ENCODE measurements around the gene IFITM5.
"Not testable (repeated sequence)": the region's sequence is repeated elsewhere in the genome, so short reads cannot be mapped to it uniquely, and the experiment has no call there.

The IFITM5 gene

DNA sequence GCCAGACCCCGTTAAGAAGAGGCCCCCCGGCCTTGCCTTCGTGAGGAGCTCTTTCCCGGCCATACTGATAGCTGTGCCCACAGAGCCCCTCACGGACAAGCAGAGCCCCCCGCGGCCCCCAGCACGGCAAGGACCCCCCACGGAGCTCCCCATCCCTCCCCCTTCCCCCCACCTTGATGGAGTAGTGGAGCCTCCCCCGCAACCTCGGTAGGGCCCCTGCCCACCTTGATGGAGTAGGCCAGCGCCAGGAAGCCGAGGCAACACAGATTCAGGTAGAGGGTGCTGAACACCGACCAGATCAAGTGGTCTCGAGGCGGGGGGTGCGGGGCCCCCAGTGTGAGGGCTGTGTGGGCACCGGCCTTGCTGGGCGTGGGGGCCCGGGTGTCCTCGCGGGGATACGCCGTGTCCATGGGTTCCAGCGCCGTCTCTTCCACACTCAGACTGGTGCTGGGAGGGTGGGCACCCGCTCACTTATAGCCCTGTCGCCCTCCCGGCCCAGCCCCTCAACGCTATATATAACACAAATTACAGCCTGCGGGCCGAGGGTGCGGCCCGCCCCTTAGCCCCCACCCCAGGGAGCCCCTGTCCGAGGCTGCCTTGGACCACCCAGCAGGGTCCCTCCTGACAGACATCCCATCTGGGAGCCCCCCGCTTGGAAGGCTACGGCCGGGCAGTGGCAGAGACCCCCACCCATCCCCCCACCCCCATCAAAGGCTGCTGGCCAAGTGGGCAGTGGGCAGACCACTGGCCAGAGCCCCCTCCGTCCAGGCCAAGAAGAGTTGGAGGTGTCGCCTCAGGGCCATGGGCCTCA lies at the start of gene IFITM5:
IFITM5 (minus strand) TSS at position 446 of the 811 bp plus-strand sequence; CDS start at position 410, 36 bp downstream.
- no peak for DNase-seq

DNA sequence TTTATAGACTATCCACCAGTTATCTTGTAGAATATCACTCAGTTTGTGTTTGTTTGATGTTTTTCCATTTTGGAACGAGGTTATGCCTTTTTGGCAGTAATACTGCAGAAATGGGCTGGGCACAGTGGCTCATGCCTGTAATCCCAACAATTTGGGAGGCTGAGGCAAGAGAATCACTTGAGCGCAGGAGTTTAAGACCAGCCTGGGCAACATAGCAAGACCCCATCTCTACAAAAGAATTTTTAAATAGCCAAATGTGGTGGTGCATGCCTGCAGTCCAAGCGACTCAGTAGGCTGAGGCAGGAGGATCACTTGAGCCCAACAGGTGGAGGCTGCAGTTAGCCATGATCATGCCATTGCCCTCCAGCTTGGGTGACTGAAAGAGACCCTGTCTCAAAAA lies 47.2 kb upstream of the IFITM5 start:
- DNase-seq: no peak

DNA sequence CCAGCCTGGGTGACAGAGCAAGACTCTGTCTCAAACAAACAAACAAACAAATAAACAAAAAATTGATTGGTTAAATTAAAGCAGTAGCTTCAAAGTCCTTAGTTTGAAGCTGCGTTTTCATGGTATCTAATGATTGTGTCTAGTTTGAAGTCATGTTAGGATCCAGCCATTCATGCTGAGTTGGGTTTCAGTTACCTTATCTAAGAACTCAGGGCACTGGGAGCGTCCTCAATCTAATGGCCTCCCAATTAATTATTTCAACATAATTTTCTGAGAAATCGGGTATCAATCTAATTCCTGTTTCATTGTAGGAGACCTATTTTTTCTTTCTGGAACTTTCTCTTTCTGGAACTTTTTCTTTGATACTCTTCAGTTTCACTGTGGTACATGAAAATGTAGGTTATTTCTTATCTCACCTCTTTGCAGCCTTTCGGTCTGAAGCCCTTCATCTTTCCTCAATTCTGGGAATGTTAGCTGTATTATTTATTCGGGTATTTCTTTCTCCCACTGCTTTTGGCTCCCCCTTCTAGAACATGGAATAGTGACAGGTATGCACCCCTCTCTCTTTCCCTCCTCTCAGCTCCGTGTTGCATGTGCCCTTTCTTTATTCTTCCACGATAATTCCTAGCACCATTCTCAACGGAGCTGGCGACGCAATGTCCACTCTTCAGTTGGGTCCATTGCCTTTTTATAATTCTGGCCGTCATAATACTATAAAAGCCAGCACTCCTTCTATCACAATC lies 45.7 kb upstream of the IFITM5 start:
- DNase-seq: no peak

DNA sequence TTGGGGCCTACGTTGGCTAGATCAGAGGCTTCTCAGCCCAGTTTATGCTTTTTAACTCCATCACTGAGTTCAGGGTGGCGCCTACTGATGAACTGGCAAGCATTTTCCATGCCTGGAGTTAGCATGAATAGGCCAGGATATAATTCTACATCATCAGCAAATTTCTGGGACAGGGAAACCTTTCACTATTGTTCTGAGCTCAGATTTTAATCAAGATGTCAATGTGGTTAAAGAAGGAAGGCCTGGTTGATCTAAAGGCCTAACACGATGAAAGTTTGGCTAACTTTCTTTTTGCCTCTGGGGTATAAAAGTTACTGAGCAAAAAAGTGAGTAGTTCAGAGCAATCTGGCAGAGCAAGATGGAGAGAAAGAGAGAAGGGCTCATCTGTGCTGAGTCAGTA lies 43.0 kb upstream of the IFITM5 start:
- no peak for DNase-seq

DNA sequence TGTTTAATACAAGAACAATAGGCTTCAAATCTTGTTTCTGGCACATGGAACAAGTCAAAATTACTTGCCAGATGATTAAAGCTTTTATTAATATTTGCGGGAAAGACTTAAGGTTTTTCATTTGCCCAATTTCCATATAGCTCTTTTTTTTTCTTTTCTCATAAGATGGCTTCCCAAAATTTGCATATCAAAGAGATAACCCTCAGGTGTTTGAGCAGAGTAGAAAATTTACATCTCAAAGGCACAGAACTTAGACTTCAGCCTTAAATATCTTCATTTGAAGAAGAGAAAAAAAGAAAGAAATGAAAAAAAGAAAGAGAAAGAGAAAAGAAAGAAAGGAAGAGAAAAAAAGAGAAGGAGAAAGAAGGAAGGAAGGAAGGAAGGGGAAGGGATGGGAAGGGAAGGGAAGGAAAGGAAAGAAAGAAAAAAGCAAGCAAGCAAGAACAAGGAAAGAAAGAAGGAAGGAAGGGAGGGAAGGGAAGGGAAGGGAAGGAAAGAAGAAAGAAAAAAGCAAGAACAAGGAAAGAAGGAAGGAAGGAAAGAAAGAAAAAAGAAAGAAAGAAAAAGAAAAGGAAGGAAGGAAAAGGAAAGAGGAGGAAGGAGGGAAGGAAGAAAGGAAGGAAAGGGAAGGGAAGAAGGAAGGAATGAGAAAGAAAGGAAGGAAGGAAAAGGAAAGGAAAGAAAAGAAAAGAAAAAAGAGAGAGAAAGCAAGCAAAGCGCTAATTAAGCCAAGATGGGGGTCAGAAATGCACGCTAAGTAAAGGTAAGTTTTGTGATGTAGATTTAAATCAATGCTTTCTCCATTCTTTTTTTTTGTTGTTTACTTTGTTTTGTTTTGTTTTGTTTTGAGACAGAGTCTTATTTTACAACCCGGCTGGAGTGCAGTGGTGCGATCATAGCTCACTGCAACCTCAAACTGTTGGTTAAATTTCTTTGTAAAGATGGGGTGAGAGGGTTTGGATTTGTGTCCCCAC lies 41.5 kb upstream of the IFITM5 start:
- no peak for DNase-seq

DNA sequence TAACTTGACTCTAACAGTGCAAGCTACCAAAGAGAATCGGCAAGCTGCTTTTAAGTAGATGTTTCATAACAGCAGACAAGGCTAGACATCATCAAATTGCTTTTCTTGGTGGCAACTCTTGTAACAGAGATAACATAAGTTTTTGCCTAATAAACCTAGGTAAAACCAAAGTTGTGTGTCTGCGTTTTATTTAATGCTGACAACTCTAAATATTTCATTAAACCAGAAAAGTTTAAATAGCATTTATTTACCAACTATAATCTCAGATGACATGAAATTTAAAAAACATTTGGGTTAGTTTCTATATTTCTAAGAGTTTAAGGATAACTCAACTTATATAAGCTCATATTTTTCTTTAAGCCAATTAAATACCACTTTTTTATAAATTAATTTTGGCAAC lies 40.6 kb upstream of the IFITM5 start:
- no peak for DNase-seq

DNA sequence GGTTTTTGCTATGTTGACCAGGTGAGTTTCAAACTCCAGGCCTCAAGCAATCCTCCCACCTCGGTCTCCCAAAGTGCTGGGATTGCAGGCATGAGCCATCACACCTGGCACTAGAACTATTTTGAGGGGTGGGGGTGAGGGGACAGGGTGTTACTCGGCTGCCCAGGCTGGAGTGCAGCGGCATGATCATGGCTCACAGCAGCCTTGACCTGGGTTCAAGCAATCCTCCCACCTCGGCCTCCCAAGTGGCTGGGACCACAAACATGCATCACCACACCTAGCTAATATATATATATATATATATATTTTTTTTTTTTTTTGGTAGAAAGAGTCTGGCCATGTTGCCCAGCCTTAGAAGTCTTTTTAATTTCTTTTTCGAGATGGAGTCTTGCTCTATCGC lies 38.4 kb upstream of the IFITM5 start:
- DNase-seq: no peak

DNA sequence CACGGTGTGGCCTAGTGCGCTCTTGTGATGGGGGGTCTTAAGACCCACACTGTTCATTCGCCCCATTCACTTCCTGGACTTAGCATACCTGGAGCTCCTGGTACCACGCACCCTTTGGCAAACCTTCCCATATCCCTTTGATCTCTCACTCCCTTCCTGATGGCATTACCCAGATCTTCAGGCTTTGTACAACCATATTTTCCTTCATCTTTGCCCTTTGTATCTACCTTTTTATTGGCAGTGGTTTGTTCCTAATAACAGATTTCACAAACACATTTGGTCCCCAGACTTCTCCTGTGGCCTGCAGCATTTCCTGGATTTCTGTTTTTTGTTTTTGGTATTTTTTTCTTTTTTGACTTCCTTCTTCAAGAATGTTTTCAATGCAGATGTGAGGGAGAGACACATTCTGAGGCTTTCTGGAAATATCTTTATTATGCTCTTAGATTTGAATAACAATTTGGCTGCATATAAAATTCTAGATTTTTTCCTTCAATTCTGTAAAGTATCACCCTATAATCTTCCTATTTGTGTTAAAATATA lies 37.4 kb upstream of the IFITM5 start:
- no peak for DNase-seq

DNA sequence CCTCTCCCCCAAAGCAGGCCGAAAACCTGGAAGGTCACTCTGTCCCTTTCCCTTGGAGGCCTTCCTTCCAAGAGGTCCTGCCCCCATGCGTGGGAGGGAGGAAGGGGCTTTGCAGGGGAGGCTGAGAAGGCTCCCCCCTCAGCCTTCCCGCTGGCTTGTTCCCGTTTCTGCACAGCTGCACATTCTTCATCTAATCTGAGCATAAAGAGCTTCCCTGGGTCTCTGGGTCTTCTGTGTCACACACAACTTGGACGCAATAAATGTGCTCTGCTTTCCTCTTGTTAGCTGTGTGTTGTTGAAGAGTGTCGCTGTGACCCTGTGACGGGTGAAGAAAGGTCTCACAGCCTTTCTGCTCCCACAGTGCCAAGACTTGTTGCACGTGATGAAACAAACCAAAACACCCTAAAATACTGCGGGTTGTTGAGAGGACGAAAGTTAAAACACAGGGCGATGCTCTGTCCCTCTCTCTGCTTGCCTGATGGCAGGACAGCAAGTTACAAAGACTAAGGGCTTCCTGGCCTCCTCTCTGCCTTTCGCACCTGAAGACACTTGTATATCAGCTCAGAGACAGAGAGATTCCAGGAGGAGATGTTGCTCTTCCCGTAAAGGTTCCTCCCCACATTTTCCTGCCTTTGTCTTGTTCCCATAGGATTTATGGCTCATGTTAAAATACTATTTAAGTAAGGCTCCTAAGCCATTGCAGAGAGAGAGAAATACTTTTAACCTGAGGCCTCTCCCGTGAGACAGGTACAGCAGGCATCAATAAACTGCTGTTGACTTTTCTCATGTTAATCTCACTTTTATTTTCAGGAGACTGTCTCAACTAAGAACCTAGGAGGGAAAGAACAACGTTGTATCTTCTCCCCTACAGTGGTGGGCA lies 36.7 kb upstream of the IFITM5 start:
- no peak for DNase-seq

DNA sequence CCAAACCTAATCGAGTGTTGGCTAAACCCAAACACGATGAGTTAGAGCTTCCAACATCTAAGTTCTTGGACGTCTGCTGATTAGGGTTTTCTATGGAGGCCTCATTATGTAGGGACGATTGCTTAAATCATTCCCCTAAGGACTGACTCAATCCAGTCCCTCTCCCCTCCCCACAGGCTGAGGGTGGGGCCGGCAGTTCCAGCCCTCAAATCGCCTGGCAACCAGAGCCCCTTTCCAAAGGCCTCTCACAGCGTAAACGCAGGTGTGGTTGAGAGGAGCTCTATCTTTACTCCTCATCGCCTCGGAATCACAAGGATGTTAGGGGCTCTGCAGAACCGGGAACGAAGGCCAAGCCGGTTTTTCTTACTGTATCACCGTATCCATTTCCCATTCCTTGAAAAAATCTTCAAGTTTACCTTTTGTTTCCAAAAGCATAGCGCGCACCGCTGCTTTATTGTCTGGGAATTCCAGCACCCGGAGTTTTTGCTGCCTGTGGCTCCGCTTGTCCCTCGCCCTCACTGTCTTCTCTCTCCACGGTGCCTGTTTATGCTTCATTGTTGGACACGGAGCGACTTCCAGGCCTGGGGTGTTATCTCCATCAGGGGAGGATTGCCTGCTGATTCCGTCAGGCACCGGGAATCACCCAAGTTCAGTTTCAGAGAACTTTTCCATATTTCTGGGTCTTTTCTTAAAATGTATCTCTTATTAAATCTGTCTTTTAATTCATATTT lies 35.1 kb upstream of the IFITM5 start:
- no peak for DNase-seq

DNA sequence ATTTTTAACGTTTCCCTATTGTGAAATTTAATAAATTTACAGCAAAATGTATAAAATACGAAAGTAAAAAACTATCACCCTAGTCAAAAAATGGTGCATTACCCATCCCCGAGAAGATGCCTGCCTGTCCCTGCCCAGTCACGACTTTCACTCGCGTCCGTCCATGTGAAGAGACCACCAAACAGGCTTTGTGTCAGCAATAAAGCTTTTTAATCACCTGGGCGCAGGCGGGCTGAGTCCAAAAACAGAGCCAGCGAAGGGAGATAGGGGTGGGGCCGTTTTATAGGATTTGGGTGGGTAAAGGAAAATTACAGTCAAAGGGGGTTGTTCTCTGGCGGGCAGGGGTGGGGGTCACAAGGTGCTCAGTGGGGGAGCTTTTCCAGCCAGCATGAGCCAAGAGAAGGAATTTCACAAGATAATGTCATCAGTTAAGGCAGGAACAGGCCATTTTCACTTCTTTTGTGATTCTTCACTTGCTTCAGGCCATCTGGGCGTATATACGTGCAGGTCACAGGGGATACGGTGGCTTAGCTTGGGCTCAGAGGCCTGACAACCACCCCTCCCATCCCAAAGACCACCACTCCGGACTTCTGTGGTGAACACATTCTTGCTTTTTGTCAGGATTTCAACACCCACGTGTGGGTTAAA lies 34.4 kb upstream of the IFITM5 start:
- DNase-seq: not testable (repeated sequence)

DNA sequence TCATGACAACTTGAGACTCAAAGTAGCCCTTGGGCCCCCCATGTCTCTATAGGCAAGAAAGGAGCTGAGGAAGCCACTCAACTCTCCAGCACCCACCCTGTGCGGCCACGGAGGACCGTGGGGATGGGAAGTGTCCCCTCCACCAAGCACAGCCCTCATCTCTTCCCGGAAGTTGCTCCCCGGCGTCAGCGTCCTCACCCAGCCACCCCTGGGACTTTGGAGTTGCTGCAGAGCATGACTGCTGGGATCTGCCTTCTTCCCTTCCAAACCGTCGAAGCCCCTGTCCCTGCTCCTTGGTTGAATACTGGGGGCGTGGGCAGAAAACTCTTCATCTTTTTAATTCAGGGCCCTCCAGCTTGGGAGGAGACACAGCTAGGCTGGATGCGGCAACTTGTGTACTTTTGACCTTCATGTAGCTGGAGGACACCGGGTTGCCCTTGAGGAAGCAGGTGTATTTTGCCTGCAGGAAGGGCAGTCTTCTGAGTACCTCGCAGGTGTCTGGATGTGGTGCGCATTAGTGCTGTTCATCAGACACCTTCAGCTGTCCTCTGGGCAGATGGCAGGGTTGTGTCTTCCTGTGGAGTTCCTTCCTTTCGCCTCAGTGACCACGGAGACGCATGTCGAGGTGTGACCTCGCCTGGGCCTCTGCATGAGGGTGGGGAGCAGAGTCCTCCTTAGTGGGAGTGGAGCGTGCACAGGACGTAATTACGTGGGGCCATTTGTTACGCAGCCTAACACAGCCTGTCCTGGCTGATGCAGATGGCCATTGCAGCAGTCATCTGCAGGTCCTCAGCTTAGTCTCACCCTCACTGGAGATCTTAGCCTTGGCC lies 33.5 kb upstream of the IFITM5 start:
- DNase-seq: no peak

DNA sequence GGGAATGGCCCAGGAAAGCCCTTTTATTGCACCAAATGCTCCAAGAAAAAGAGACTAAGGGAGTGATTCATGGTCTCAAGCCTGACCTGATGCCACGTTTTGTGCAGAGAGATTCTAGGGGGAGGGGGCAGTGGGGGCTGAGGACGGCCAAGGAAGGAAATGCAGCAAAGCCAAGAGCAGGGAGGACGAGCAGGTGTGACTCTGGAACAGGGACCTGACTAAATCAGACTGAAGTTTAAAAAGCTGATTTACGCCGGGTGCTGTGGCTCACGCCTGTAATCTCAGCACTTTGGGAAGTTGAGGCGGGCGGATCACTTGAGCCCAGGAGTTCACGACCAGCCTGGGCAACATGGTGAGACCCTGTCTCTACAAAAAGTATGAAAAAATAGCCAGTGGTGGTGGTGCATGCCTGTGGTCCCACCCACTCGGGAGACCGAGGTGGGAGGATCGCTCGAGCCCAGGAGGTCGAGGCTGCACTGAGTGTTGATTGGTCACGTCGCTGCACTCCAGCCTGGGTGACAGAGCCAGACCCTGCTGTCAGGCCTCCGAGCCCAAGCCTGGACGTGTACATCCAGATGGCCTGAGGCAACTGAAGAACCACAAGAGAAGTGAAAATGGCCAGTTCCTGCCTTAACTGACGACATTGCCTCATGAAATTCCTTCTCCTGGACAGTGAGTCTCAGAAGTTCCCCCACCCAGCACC lies 32.2 kb upstream of the IFITM5 start:
- DNase-seq: no peak

DNA sequence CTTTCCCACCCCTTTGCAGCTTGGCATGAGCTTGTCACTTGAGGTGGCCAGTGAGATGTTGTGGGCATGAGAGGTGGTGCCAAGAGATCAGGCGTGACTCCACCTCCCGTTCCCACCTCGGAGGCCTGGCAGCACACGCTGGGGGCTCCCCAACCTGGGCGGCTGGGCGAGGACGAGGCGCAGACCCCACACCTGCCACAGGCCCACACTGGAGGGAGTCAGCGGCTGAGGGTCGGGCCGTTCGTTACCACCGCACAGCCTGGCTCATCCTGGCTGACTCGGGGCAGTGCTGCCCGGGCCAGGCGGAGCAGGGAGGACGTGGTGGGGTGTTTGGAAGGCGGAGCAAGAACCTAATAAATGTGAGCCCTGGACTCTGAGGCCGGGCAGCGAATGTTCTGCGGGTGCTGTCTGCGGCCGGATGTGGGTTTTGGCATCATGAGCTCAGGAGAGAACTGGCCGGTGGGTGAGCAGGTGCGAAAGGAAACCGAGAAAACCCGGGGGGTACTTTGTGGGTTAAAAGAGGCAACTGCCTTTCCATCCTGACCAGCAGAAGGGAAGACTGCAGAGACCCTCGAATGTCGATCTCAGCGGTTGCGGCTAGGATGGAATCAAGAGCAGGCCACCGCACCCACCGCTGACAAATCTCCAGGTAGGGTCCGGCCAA lies 31.5 kb upstream of the IFITM5 start:
- DNase-seq: no peak

DNA sequence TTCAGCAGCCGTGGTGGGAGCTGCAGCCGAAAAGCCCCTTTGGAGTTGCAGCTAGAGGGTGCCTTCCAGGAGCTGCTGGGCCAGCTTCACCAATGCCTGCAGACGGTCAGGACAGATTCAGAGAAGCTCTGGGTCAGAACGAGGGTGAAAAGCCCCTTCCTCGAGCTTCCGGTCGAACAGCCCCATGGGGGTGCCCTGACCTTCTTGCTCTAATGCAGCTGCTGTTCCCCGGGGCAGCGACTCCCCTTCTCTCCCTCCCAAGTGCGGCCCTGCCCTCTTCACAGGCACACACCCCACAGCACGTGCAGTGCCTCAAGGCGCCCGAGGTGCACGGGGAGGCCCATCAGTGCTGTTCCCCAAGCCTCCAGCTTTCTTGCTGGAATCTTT lies 31.0 kb upstream of the IFITM5 start:
- DNase-seq: no peak

DNA sequence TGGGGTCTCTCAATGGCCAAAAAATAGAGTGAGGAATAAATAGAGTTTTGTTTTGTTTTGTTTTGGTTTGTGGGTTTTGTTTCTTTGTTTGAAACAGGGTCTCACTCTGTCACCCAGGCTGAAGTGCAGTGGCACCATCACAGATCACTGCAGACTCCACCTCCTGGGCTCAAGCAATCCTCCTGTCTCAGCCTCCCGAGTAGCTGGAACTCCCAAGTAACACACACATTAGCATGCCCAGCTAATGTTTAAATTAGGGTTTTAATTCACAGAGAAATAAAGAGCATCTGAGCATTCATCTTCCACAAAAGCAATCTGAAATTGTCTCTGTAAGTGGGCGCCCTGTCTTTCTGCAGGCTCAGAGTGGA lies 30.5 kb upstream of the IFITM5 start:
- no peak for DNase-seq

DNA sequence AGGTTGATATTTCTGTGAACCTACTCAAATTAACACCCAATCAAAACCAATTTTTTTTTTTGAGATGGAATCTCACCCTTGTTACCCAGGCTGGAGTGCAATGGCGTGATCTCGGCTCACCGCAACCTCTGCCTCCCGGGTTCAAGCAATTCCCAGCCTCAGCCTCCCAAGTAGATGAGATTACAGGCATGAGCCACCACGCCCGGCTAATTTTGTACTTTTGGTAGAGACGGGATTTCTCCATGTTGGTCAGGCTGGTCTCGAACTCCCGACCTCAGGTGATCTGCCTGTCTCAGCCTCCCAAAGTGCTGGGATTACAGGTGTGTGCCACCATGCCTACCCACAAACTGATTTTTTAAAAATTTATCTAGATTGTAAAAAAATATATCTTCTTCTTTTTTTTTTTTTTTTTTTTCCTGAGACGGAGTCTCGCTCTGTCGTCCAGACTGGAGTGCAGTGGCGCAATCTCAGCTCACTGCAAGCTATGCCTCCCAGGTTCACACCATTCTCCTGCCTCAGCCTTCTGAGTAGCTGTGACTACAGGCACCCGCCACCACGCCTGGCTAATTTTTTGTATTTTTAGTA lies 29.3 kb upstream of the IFITM5 start:
- not testable (repeated sequence) for DNase-seq

DNA sequence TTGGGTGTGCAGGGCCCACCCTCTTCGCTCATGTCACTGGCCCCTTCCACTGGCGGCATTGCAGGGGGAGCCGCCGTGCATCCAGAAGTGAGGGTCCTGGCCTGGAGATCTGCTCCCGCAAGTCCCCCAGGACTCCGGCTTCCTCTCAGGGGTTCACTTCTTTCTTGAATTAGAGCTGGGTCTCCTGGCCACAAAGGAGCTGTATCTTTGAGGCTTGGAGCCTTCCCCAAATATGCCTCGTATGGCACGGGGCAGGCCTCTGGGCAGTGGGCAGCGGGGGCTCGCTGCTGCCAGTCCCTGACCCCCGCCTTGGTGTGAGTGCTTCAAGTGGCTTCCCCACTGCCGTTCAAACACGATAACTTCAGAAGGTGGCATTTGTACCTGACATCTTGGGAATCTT lies 28.7 kb upstream of the IFITM5 start:
- DNase-seq: no peak

Measured in NCI-H446 (cell line).